Skeletal muscle tissue (tissue), 4 donors: ENCODE measurements around the gene FBLN1. TPM values are rescaled to one million over a fixed set of nuclear protein-coding genes. Genes with fewer than 3 reads are reported as not detected.
"Not testable (repeated sequence)": the region's sequence is repeated elsewhere in the genome, so short reads cannot be mapped to it uniquely, and the experiment has no call there.

Source experiments
- H3K27ac ChIP-seq: one replicate; pipeline ENCODE4 v1.7.0; 2013; ENCODE audit warnings: mild to moderate bottlenecking, low read depth, low read length, inconsistent platforms
- H3K27me3 ChIP-seq, 3 donors: one replicate each; pipeline ENCODE4 v1.7.0; 2013; ENCODE audit warnings: low read length in 3 of 3; ENCODE audit not compliant: control insufficient read depth in 3 of 3, insufficient read depth in 3 of 3
- H3K36me3 ChIP-seq, 3 donors: one replicate each; pipeline ENCODE4 v1.7.0; 2013; ENCODE audit warnings: low read length in 3 of 3; ENCODE audit not compliant: control insufficient read depth in 3 of 3, insufficient read depth in 3 of 3
- H3K4me1 ChIP-seq, 3 donors: one replicate each; pipeline ENCODE4 v1.7.0; 2013; ENCODE audit warnings: low read length in 3 of 3, mild to moderate bottlenecking in 3 of 3; ENCODE audit not compliant: control insufficient read depth in 3 of 3, insufficient read depth in 3 of 3
- H3K4me3 ChIP-seq, 3 donors: one replicate each; pipeline ENCODE4 v1.7.0; 2013; ENCODE audit warnings: low read length in 3 of 3
- H3K9ac ChIP-seq, 3 donors: one replicate each; pipeline ENCODE4 v1.7.0; 2013; ENCODE audit warnings: low read length in 3 of 3, mild to moderate bottlenecking in 3 of 3, moderate library complexity in 2 of 3, low read depth in 1 of 3
- H3K9me3 ChIP-seq, 3 donors: one replicate each; pipeline ENCODE4 v1.7.0; 2013; ENCODE audit warnings: low read length in 3 of 3; ENCODE audit not compliant: control insufficient read depth in 3 of 3
- total RNA-seq: library from RNA; depleted of rRNA; stranded (reverse); fragments of >200 nt; gene quantifications from one replicate; pipeline ENCODE4 v1.2.3, GENCODE V29; 2014
- donor health status: Osteomylitis.

Gene FBLN1
- total RNA-seq, 1 donor from 2014 or later: 105 TPM

- no peak overlapping the region for H3K9ac ChIP-seq
These were observed 17.9 kb upstream of the FBLN1 start for GRCh38 chr22:45484742-45485141.

GRCh38 chr22:45485261-45485660, 17.4 kb upstream of the FBLN1 start:
- Histone ChIP-seq H3K4me1 (no peaks in the 10 kb centered on the region), H3K9me3 (no peaks in the 10 kb centered on the region), H3K36me3 (no peaks in the 10 kb centered on the region), H3K4me3 (no peak overlapping the region), H3K27me3 (peaks cover 0 to 6% (median 3%) of the 10 kb centered on the region in 3 donors), H3K9ac (no peak overlapping the region), H3K27ac (no peak overlapping the region)

More at GRCh38 chr22:45484742-45485141, 17.9 kb upstream of the FBLN1 start:
- Histone ChIP-seq H3K4me3 (no peak overlapping the region), H3K9me3 (no peaks in the 10 kb centered on the region), H3K36me3 (no peaks in the 10 kb centered on the region), H3K27me3 (peaks cover 0 to 6% (median 3%) of the 10 kb centered on the region in 3 donors), H3K4me1 (no peaks in the 10 kb centered on the region), H3K27ac (no peak overlapping the region)

- H3K4me1 ChIP-seq: peaks cover 0 to 2% (median 0%) of the 10 kb centered on the region in 3 donors
- H3K36me3 ChIP-seq: no peaks in the 10 kb centered on the region
- peaks cover 0 to 8% (median 0%) of the 10 kb centered on the region in 3 donors for H3K27me3 ChIP-seq
- H3K27ac ChIP-seq: no peak overlapping the region
- H3K9ac ChIP-seq: no peak overlapping the region
- no peaks in the 10 kb centered on the region for H3K9me3 ChIP-seq
- H3K4me3 ChIP-seq: no peak overlapping the region
These were observed 13.8 kb upstream of the FBLN1 start for GRCh38 chr22:45488764-45489370.

GRCh38 chr22:45490836-45491235, 11.8 kb upstream of the FBLN1 start:
- Histone ChIP-seq H3K4me3 (no peak overlapping the region), H3K27ac (no peak overlapping the region), H3K4me1 (peaks cover 0 to 2% (median under 1%) of the 10 kb centered on the region in 3 donors), H3K9ac (no peak overlapping the region), H3K9me3 (no peaks in the 10 kb centered on the region), H3K27me3 (peaks cover under 1 to 5% (median 2%) of the 10 kb centered on the region in 3 donors), H3K36me3 (no peaks in the 10 kb centered on the region)

- Histone ChIP-seq H3K27me3 (peaks cover 4 to 5% (median 4%) of the 10 kb centered on the region in 3 donors), H3K36me3 (no peaks in the 10 kb centered on the region), H3K4me1 (peaks cover 2 to 7% (median 7%) of the 10 kb centered on the region in 3 donors), H3K4me3 (no peak overlapping the region), H3K9me3 (no peaks in the 10 kb centered on the region), H3K9ac (no peak overlapping the region), H3K27ac (no peak overlapping the region)
These were observed 10.8 kb upstream of the FBLN1 start for GRCh38 chr22:45491841-45492240.

GRCh38 chr22:45493286-45493771, 9.4 kb upstream of the FBLN1 start:
- Histone ChIP-seq H3K27me3 (peaks cover 4 to 5% (median 4%) of the 10 kb centered on the region in 3 donors), H3K4me3 (no peak overlapping the region), H3K4me1 (peaks cover 2 to 7% (median 7%) of the 10 kb centered on the region in 3 donors), H3K9ac (no peak overlapping the region), H3K27ac (no peak overlapping the region), H3K9me3 (no peaks in the 10 kb centered on the region), H3K36me3 (no peaks in the 10 kb centered on the region)

- H3K9me3 ChIP-seq, H3K4me3 ChIP-seq, H3K4me1 ChIP-seq, H3K9ac ChIP-seq, H3K36me3 ChIP-seq, H3K27ac ChIP-seq, H3K27me3 ChIP-seq: not testable (repeated sequence)
These were observed 8.4 kb upstream of the FBLN1 start for GRCh38 chr22:45494306-45494705.

GRCh38 chr22:45495616-45496015, 7.1 kb upstream of the FBLN1 start:
- H3K36me3 ChIP-seq, H3K27me3 ChIP-seq, H3K4me3 ChIP-seq, H3K9me3 ChIP-seq, H3K9ac ChIP-seq, H3K27ac ChIP-seq, H3K4me1 ChIP-seq: not testable (repeated sequence)

- no peaks in the 10 kb centered on the region for H3K9me3 ChIP-seq
- no peaks in the 10 kb centered on the region for H3K36me3 ChIP-seq
- no peak overlapping the region for H3K27ac ChIP-seq
- peaks cover 2 to 7% (median 7%) of the 10 kb centered on the region in 3 donors for H3K4me1 ChIP-seq
- H3K4me3 ChIP-seq: no peak overlapping the region
- no peak overlapping the region for H3K9ac ChIP-seq
- H3K27me3 ChIP-seq: peaks cover 4 to 8% (median 5%) of the 10 kb centered on the region in 3 donors
These were observed 6.2 kb upstream of the FBLN1 start for GRCh38 chr22:45496451-45496941.

GRCh38 chr22:45497351-45498145, 5.1 kb upstream of the FBLN1 start:
- Histone ChIP-seq H3K9me3 (no peaks in the 10 kb centered on the region), H3K4me1 (peaks cover 2 to 9% (median 7%) of the 10 kb centered on the region in 3 donors), H3K36me3 (no peaks in the 10 kb centered on the region), H3K4me3 (no peak overlapping the region), H3K27me3 (peaks cover 4 to 16% (median 12%) of the 10 kb centered on the region in 3 donors), H3K27ac (no peak overlapping the region), H3K9ac (no peak overlapping the region)
